ENCODE results near the gene TOMM40. TPM values are rescaled to one million over a fixed set of nuclear protein-coding genes. Genes with fewer than 3 reads are reported as not detected.

The TOMM40 gene
- total and polyA plus RNA-seq, 2 of the 13 experiments (the other 11 are each of a cell fraction or from before 2014, with no cell fraction given): 72.0 to 110 TPM

DNA sequence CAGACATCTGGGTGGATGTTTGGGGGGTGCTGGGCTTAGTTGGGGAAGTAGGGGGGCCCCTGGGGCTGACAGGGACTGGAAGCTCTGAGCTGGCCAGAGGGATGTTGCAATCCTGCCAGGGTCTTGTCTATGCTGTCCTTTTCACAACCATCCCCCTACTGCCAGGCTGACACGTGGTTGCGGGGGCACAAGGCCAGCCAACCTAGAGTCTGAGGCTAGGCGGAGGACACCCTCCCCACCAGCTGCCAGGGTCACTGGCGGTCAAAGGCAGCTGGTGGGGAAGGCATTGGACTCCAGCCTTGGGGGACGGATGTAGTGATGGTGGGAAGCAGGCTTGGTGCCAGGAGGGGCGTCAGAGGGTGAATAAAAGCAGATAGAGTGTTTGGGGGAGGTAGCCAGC lies 21.8 kb downstream of the TOMM40 start (continued):
- TF ChIP-seq ONECUT2 (CRISPR knock-in tag; IDR thresholded peaks at IDR 0.05) (no peak), ZNF713 (CRISPR knock-in tag; IDR thresholded peaks at IDR 0.05) (no peak), ZNF790 (CRISPR knock-in tag; IDR thresholded peaks at IDR 0.05; ENCODE audit: borderline replicate concordance) (no peak), ATF7 (IDR thresholded peaks at IDR 0.05) (no peak), ATF7 (CRISPR knock-in tag; IDR thresholded peaks at IDR 0.05) (peak; percentile 34; the same call in 1 of the 2 replicates), ZNF441 (CRISPR knock-in tag; IDR thresholded peaks at IDR 0.05; ENCODE audit: borderline replicate concordance) (no peak), FOXK2 (IDR thresholded peaks at IDR 0.05) (0 out of 2 replicates have a peak, but pooled peaks have one; percentile 13), CCAR2 (optimal IDR thresholded peaks at IDR 0.05; ENCODE audit: low read depth, low read length) (no peak), ZNF44 (CRISPR knock-in tag; IDR thresholded peaks at IDR 0.05) (no peak), ZNF709 (CRISPR knock-in tag; IDR thresholded peaks at IDR 0.05) (no peak), EHMT2 (IDR thresholded peaks at IDR 0.05; ENCODE audit: borderline replicate concordance, low read depth, low read length) (no peak), SMARCE1 (IDR thresholded peaks at IDR 0.05; ENCODE audit: borderline replicate concordance) (no peak), RAD51 (IDR thresholded peaks at IDR 0.05; ENCODE audit: borderline replicate concordance) (no peak), RCOR2 (CRISPR knock-in tag; IDR thresholded peaks at IDR 0.05) (no peak), TOE1 (CRISPR knock-in tag; IDR thresholded peaks at IDR 0.05) (no peak)
- TF ChIP-seq, protein P1, sequence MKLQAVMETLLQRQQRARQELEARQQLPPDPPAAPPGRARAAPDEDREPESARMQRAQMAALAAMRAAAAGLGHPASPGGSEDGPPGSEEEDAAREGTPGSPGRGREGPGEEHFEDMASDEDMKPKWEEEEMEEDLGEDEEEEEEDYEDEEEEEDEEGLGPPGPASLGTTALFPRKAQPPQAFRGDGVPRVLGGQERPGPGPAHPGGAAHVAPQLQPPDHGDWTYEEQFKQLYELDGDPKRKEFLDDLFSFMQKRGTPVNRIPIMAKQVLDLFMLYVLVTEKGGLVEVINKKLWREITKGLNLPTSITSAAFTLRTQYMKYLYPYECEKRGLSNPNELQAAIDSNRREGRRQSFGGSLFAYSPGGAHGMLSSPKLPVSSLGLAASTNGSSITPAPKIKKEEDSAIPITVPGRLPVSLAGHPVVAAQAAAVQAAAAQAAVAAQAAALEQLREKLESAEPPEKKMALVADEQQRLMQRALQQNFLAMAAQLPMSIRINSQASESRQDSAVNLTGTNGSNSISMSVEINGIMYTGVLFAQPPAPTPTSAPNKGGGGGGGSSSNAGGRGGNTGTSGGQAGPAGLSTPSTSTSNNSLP (IDR thresholded peaks at IDR 0.05; ENCODE audit: low read depth, low read length): no peak
- TF ChIP-seq, protein P2, sequence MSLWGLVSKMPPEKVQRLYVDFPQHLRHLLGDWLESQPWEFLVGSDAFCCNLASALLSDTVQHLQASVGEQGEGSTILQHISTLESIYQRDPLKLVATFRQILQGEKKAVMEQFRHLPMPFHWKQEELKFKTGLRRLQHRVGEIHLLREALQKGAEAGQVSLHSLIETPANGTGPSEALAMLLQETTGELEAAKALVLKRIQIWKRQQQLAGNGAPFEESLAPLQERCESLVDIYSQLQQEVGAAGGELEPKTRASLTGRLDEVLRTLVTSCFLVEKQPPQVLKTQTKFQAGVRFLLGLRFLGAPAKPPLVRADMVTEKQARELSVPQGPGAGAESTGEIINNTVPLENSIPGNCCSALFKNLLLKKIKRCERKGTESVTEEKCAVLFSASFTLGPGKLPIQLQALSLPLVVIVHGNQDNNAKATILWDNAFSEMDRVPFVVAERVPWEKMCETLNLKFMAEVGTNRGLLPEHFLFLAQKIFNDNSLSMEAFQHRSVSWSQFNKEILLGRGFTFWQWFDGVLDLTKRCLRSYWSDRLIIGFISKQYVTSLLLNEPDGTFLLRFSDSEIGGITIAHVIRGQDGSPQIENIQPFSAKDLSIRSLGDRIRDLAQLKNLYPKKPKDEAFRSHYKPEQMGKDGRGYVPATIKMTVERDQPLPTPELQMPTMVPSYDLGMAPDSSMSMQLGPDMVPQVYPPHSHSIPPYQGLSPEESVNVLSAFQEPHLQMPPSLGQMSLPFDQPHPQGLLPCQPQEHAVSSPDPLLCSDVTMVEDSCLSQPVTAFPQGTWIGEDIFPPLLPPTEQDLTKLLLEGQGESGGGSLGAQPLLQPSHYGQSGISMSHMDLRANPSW (CRISPR knock-in tag; IDR thresholded peaks at IDR 0.05; ENCODE audit: borderline replicate concordance): no peak
- TF ChIP-seq, protein P3, sequence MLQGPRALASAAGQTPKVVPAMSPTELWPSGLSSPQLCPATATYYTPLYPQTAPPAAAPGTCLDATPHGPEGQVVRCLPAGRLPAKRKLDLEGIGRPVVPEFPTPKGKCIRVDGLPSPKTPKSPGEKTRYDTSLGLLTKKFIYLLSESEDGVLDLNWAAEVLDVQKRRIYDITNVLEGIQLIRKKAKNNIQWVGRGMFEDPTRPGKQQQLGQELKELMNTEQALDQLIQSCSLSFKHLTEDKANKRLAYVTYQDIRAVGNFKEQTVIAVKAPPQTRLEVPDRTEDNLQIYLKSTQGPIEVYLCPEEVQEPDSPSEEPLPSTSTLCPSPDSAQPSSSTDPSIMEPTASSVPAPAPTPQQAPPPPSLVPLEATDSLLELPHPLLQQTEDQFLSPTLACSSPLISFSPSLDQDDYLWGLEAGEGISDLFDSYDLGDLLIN (CRISPR knock-in tag; IDR thresholded peaks at IDR 0.05; ENCODE audit: borderline replicate concordance): no peak
- TF ChIP-seq, protein P4, sequence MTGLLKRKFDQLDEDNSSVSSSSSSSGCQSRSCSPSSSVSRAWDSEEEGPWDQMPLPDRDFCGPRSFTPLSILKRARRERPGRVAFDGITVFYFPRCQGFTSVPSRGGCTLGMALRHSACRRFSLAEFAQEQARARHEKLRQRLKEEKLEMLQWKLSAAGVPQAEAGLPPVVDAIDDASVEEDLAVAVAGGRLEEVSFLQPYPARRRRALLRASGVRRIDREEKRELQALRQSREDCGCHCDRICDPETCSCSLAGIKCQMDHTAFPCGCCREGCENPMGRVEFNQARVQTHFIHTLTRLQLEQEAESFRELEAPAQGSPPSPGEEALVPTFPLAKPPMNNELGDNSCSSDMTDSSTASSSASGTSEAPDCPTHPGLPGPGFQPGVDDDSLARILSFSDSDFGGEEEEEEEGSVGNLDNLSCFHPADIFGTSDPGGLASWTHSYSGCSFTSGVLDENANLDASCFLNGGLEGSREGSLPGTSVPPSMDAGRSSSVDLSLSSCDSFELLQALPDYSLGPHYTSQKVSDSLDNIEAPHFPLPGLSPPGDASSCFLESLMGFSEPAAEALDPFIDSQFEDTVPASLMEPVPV (CRISPR knock-in tag; IDR thresholded peaks at IDR 0.05): no peak
- TF ChIP-seq, protein P5, sequence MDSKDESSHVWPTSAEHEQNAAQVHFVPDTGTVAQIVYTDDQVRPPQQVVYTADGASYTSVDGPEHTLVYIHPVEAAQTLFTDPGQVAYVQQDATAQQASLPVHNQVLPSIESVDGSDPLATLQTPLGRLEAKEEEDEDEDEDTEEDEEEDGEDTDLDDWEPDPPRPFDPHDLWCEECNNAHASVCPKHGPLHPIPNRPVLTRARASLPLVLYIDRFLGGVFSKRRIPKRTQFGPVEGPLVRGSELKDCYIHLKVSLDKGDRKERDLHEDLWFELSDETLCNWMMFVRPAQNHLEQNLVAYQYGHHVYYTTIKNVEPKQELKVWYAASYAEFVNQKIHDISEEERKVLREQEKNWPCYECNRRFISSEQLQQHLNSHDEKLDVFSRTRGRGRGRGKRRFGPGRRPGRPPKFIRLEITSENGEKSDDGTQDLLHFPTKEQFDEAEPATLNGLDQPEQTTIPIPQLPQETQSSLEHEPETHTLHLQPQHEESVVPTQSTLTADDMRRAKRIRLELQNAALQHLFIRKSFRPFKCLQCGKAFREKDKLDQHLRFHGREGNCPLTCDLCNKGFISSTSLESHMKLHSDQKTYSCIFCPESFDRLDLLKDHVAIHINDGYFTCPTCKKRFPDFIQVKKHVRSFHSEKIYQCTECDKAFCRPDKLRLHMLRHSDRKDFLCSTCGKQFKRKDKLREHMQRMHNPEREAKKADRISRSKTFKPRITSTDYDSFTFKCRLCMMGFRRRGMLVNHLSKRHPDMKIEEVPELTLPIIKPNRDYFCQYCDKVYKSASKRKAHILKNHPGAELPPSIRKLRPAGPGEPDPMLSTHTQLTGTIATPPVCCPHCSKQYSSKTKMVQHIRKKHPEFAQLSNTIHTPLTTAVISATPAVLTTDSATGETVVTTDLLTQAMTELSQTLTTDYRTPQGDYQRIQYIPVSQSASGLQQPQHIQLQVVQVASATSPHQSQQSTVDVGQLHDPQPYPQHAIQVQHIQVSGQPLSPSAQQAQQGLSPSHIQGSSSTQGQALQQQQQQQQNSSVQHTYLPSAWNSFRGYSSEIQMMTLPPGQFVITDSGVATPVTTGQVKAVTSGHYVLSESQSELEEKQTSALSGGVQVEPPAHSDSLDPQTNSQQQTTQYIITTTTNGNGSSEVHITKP (CRISPR knock-in tag; IDR thresholded peaks at IDR 0.05; ENCODE audit: low read depth): peak; percentile 55; the same call in 1 of the 2 replicates

Measured in HepG2 (cell line).